Thyroid gland (tissue), 4 donors: ENCODE measurements around the gene ACAP2.

Source experiments
- CTCF ChIP-seq, 6 experiments: fragments of 200-600 bp in 3 of 6; fragments of 450-650 bp in 3 of 6; sonication (generic) in 3 of 6; IDR thresholded peaks; one replicate each; pipeline ENCODE4 v1.5.1; 2016 to 2019; ENCODE audit warnings: antibody characterized with exemption in 6 of 6, mild to moderate bottlenecking in 2 of 6, inconsistent platforms in 1 of 6, moderate library complexity in 1 of 6
- POLR2A ChIP-seq, 2 donors: fragments of 450-650 bp; IDR thresholded peaks; one replicate each; pipeline ENCODE4 v1.6.1; 2017; ENCODE audit warnings: antibody characterized with exemption in 2 of 2, mild to moderate bottlenecking in 2 of 2, moderate library complexity in 1 of 2

- TF ChIP-seq CTCF (IDR thresholded peaks at IDR 0.05) (no peak), POLR2A (IDR thresholded peaks at IDR 0.05) (no peak)
Observed at GRCh38 chr3:195440379-195440778, 2.4 kb downstream of the ACAP2 start.
